Measurements from ENCODE around the gene PSMC4. TPM values are rescaled to one million over a fixed set of nuclear protein-coding genes. Genes with fewer than 3 reads are reported as not detected.

PSMC4 gene
- total and polyA plus RNA-seq, 2 donors (not counting 1 experiment from before 2014, with no cell fraction given): 58.2 to 63.0 TPM

DNA sequence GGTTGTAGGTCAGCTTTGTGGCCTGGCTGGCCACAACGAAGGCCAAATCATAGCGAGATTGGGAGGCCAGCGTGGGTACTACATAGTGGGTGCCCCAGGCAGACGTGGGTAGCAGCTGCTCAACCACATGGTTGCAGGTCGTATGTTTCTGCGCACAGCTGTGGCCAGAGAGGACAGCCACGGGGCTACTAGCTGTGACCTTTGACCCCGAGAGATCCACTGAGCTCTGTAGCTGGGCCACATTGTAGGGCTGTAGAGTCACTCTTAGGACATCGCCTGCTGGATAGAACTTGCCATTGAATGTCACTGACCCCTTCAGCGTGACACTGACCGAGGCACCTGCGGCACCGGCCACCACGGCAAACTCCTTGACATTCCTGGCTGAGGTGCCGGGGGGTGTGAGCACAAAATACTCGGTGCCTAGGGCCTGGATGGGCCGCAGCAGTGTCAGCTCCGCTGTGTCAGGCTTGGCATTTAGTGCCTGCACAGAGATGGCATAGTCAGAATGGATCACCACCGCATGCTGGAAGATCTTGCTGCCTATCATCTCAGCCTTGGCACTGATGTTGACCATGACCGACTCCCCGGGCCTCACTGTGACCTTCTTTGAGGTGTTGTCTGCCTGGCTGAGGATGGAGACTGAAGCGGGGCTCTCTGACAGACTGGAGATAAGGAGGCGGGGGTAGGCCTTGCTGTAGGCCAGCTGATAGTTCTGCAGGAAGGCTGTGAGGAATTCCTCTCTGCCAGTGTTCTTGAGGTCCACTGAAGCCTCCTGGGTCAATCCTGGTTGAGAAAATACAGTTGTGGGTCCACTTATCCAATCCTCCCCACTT lies 43.2 kb upstream of the PSMC4 start:
- no peak overlapping the region for H3K4me3 Mint-ChIP-seq
- no peaks in the 10 kb centered on the region for H3K9me3 Mint-ChIP-seq (ENCODE audit: insufficient read depth)
- H3K27me3 Mint-ChIP-seq: peaks cover 6% of the 10 kb centered on the region
- Histone ChIP-seq H3K36me3 (replicated peaks in 1 of 2; ENCODE audit: control extremely low read depth in 1 of 2, control insufficient read depth in 1 of 2, extremely low read depth in 1 of 2, insufficient read depth in 2 of 2, low read length in 1 of 2) (no peaks in the 10 kb centered on the region), H3K4me3 (ENCODE audit: control extremely low read depth in 1 of 5, extremely low read depth in 1 of 5, insufficient read depth in 1 of 5, low read depth in 2 of 5, low read length in 4 of 5) (no peak overlapping the region), H3K4me1 (ENCODE audit: control insufficient read depth in 2 of 2, insufficient read depth in 2 of 2, low read length in 2 of 2) (no peaks in the 10 kb centered on the region), H3K27ac (ENCODE audit: low read length in 2 of 2) (no peak overlapping the region), H3K4me2 (replicated peaks; ENCODE audit: low read depth, low read length, poor library complexity, severe bottlenecking) (no peak overlapping the region), H4K20me1 (ENCODE audit: control insufficient read depth, insufficient read depth, low read length, poor library complexity, severe bottlenecking) (no peaks in the 10 kb centered on the region), H3K9ac (ENCODE audit: low read length) (no peak overlapping the region), H2AFZ (ENCODE audit: insufficient read depth, low read depth, low read length, poor library complexity, severe bottlenecking) (no peak overlapping the region), H3K27me3 (replicated peaks in 1 of 4; ENCODE audit: control extremely low read depth in 1 of 4, control insufficient read depth in 3 of 4, insufficient read depth in 4 of 4, low read length in 3 of 4) (no peaks in the 10 kb centered on the region), H3K79me2 (ENCODE audit: control insufficient read depth, insufficient read depth, low read length) (peaks cover 7% of the 10 kb centered on the region), H3K9me3 (ENCODE audit: control extremely low read depth in 1 of 3, control insufficient read depth in 2 of 3, insufficient read depth in 1 of 3, low read length in 2 of 3) (peaks cover 0 to 2% (median 0%) of the 10 kb centered on the region in 3 donors)
- H3K27ac Mint-ChIP-seq: no peak overlapping the region
- TF ChIP-seq, protein P1, sequence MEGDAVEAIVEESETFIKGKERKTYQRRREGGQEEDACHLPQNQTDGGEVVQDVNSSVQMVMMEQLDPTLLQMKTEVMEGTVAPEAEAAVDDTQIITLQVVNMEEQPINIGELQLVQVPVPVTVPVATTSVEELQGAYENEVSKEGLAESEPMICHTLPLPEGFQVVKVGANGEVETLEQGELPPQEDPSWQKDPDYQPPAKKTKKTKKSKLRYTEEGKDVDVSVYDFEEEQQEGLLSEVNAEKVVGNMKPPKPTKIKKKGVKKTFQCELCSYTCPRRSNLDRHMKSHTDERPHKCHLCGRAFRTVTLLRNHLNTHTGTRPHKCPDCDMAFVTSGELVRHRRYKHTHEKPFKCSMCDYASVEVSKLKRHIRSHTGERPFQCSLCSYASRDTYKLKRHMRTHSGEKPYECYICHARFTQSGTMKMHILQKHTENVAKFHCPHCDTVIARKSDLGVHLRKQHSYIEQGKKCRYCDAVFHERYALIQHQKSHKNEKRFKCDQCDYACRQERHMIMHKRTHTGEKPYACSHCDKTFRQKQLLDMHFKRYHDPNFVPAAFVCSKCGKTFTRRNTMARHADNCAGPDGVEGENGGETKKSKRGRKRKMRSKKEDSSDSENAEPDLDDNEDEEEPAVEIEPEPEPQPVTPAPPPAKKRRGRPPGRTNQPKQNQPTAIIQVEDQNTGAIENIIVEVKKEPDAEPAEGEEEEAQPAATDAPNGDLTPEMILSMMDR (IDR thresholded peaks at IDR 0.05): no peak
- no peak for TF ChIP-seq EZH2 (IDR thresholded peaks at IDR 0.05; ENCODE audit: borderline replicate concordance, insufficient read depth, low read depth, low read length, poor library complexity, severe bottlenecking)
- DNase-seq (no peak), ATAC-seq (ENCODE audit: low read depth) (no peak)
- H3K4me1 Mint-ChIP-seq: no peaks in the 10 kb centered on the region
- WGBS (ENCODE audit: insufficient coverage): 93% methylated on average over 23 of the region's 23 CpGs
- CTCF ChIA-PET: interaction anchor here (1.7 to 2.3 kb wide), 2 partner anchors 43 to 212 kb away, joined by 5 to 12 read pairs; partner anchors contain the start of gene PSMC4
- POLR2A ChIA-PET: no interaction called here
- intact Hi-C loops (cut with micrococcal nuclease): no loop called here

DNA sequence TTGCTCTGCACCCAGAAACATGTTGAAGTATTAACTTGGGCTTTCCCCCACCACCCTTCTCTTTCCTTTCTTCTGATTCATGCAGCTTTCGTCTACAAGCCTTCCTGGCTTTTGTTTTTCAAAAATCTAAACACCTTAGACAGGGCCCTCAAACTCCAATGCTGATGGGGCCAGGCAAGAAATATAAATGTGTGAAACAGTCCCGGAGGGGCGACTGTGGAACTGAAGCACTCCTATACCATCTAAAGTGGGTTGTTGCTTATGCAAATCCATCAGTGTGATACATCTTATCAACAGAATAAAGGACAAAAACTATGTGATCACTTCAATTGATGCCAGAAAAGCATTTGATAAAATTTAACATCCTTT lies 42.6 kb upstream of the PSMC4 start:
- no peak for ATAC-seq (ENCODE audit: low read depth)
- TF ChIP-seq, protein P1 (IDR thresholded peaks at IDR 0.05): no peak
- no peak for TF ChIP-seq EZH2 (IDR thresholded peaks at IDR 0.05; ENCODE audit: borderline replicate concordance, insufficient read depth, low read depth, low read length, poor library complexity, severe bottlenecking)
- Histone ChIP-seq H3K4me3 (ENCODE audit: control extremely low read depth in 1 of 5, extremely low read depth in 1 of 5, insufficient read depth in 1 of 5, low read depth in 2 of 5, low read length in 4 of 5) (no peak overlapping the region), H3K9me3 (ENCODE audit: control extremely low read depth in 1 of 3, control insufficient read depth in 2 of 3, insufficient read depth in 1 of 3, low read length in 2 of 3) (peaks cover 0 to 2% (median 0%) of the 10 kb centered on the region in 3 donors), H3K9ac (ENCODE audit: low read length) (no peak overlapping the region), H3K79me2 (ENCODE audit: control insufficient read depth, insufficient read depth, low read length) (peaks cover 7% of the 10 kb centered on the region), H3K27me3 (replicated peaks in 1 of 4; ENCODE audit: control extremely low read depth in 1 of 4, control insufficient read depth in 3 of 4, insufficient read depth in 4 of 4, low read length in 3 of 4) (no peaks in the 10 kb centered on the region), H3K36me3 (replicated peaks in 1 of 2; ENCODE audit: control extremely low read depth in 1 of 2, control insufficient read depth in 1 of 2, extremely low read depth in 1 of 2, insufficient read depth in 2 of 2, low read length in 1 of 2) (no peaks in the 10 kb centered on the region), H3K4me1 (ENCODE audit: control insufficient read depth in 2 of 2, insufficient read depth in 2 of 2, low read length in 2 of 2) (no peaks in the 10 kb centered on the region), H2AFZ (ENCODE audit: insufficient read depth, low read depth, low read length, poor library complexity, severe bottlenecking) (no peak overlapping the region), H3K4me2 (replicated peaks; ENCODE audit: low read depth, low read length, poor library complexity, severe bottlenecking) (no peak overlapping the region), H4K20me1 (ENCODE audit: control insufficient read depth, insufficient read depth, low read length, poor library complexity, severe bottlenecking) (no peaks in the 10 kb centered on the region), H3K27ac (ENCODE audit: low read length in 2 of 2) (no peak overlapping the region)
- Mint-ChIP-seq H3K27me3 (peaks cover 6% of the 10 kb centered on the region), H3K4me3 (no peak overlapping the region), H3K27ac (no peak overlapping the region), H3K4me1 (peaks cover 1% of the 10 kb centered on the region), H3K9me3 (ENCODE audit: insufficient read depth) (no peaks in the 10 kb centered on the region)
- ChIA-PET CTCF (interaction anchor here (1.3 to 1.5 kb wide), 2 partner anchors 21 to 42 kb away, joined by 5 to 6 read pairs; no protein-coding TSS in a partner anchor), POLR2A (interaction anchor here (0.6 kb wide), 1 partner anchor 136 kb away, joined by 3 read pairs; no protein-coding TSS in a partner anchor)
- intact Hi-C loops (cut with micrococcal nuclease): no loop called here
- no peak for DNase-seq
- 100% methylated on average over 1 of the region's 3 CpGs for WGBS (ENCODE audit: insufficient coverage)
